Measurements from ENCODE around the gene ADTRP. TPM values are rescaled to one million over a fixed set of nuclear protein-coding genes. Genes with fewer than 3 reads are reported as not detected.
A peak's percentile ranks its signal among the peaks of the same experiment; 100 is the strongest.

ADTRP gene
- total RNA-seq, 4 donors from 2014 or later = 9.1 to 40.4 (median 21.8) TPM

- DNase-seq (ENCODE audit: low spot score in 2 of 2) = no peak
- 54 to 75% methylated on average over 1 of the region's 1 CpG for WGBS, 2 donors
- no peak overlapping the region for H3K4me3 ChIP-seq (ENCODE audit: low read depth, poor library complexity, severe bottlenecking)
- intact Hi-C loops (cut with DNase I; ENCODE audit: low total_unique reads) = no loop called here
- TF ChIP-seq CTCF (IDR thresholded peaks at IDR 0.05) (no peak), POLR2A (IDR thresholded peaks at IDR 0.05) (no peak)
These were observed 26.2 kb downstream of the ADTRP start for GRCh38 chr6:11752360-11752759.

- WGBS, 2 donors = 65 to 81% methylated on average over 7 of the region's 7 CpGs
- DNase-seq (ENCODE audit: low spot score in 2 of 2) = no peak
- no peak overlapping the region for H3K4me3 ChIP-seq (ENCODE audit: low read depth, poor library complexity, severe bottlenecking)
- TF ChIP-seq CTCF (IDR thresholded peaks at IDR 0.05) (no peak), POLR2A (IDR thresholded peaks at IDR 0.05) (no peak)
- intact Hi-C loops (cut with DNase I; ENCODE audit: low total_unique reads) = no loop called here
These were observed 27.9 kb downstream of the ADTRP start for GRCh38 chr6:11750682-11751081.

GRCh38 chr6:11748591-11749210 is 29.9 kb downstream of the ADTRP start:
- TF ChIP-seq CTCF (IDR thresholded peaks at IDR 0.05) = no peak
- no peak for TF ChIP-seq POLR2A (IDR thresholded peaks at IDR 0.05)
- H3K4me3 ChIP-seq (ENCODE audit: low read depth, poor library complexity, severe bottlenecking) = no peak overlapping the region
- DNase-seq (ENCODE audit: low spot score in 2 of 2) = no peak
- intact Hi-C loops (cut with DNase I; ENCODE audit: low total_unique reads) = no loop called here
- 83 to 90% methylated on average over 7 of the region's 7 CpGs for WGBS, 2 donors

GRCh38 chr6:11747021-11747420 is 31.6 kb downstream of the ADTRP start:
- no peak overlapping the region for H3K4me3 ChIP-seq (ENCODE audit: low read depth, poor library complexity, severe bottlenecking)
- no peak for DNase-seq (ENCODE audit: low spot score in 2 of 2)
- intact Hi-C loops (cut with DNase I; ENCODE audit: low total_unique reads) = no loop called here
- TF ChIP-seq CTCF (IDR thresholded peaks at IDR 0.05) (no peak), POLR2A (IDR thresholded peaks at IDR 0.05) (no peak)
- 80 to 81% methylated on average over 3 of the region's 3 CpGs for WGBS, 2 donors

GRCh38 chr6:11744753-11745152 is 33.9 kb downstream of the ADTRP start:
- peak; percentile 88 to 96 for DNase-seq (ENCODE audit: low spot score in 2 of 2)
- intact Hi-C loops (cut with DNase I; ENCODE audit: low total_unique reads) = no loop called here
- WGBS, 2 donors = 8 to 21% methylated on average over 3 of the region's 3 CpGs
- TF ChIP-seq POLR2A (IDR thresholded peaks at IDR 0.05) = no peak
- no peak for TF ChIP-seq CTCF (IDR thresholded peaks at IDR 0.05)
- H3K4me3 ChIP-seq (ENCODE audit: low read depth, poor library complexity, severe bottlenecking) = no peak overlapping the region

GRCh38 chr6:11744101-11744500 is 34.5 kb downstream of the ADTRP start:
- no peak overlapping the region for H3K4me3 ChIP-seq (ENCODE audit: low read depth, poor library complexity, severe bottlenecking)
- no peak for DNase-seq (ENCODE audit: low spot score in 2 of 2)
- TF ChIP-seq CTCF (IDR thresholded peaks at IDR 0.05) (no peak), POLR2A (IDR thresholded peaks at IDR 0.05) (no peak)
- intact Hi-C loops (cut with DNase I; ENCODE audit: low total_unique reads) = no loop called here
- 84 to 90% methylated on average over 1 of the region's 1 CpG for WGBS, 2 donors

Data from lower leg skin (tissue), 4 donors.